GM15510 (cell line): Measurements from ENCODE around the gene MACROD2.

Experiments
- POLR2A ChIP-seq: IDR thresholded peaks from 3 replicates; pipeline ENCODE4 v1.6.1; 2011; ENCODE audit warnings: borderline replicate concordance; ENCODE audit not compliant: insufficient read length; ENCODE audit errors: extremely low read depth

The MACROD2 gene

GRCh38 chr20:14199111-14199510 is 203.8 kb downstream of the MACROD2 start:
- TF ChIP-seq POLR2A: no peak

GRCh38 chr20:14203657-14204056 is 208.3 kb downstream of the MACROD2 start:
- no peak for TF ChIP-seq POLR2A

DNA sequence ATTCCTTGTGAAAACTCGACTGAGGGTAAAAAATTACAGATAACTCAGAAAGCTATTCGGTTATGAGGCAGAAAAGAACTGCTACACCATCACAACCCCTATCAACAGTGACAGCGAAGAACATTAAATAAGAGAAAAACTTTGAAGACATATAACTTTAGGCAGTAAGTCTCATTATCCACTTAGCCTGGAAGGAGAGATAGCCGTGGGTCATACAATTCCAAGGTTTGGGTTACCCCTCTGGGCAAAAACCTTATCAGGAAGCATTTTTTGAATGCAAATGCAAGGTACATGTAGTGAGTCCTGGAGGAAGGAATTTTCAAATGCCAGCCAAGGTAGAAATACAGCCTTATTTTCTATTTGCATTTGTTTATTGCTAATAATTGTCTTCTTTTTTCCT is 212.3 kb downstream of the MACROD2 start:
- no peak for TF ChIP-seq POLR2A

GRCh38 chr20:14208956-14209355 is 213.6 kb downstream of the MACROD2 start:
- TF ChIP-seq POLR2A: no peak

GRCh38 chr20:14210146-14210545 is 214.8 kb downstream of the MACROD2 start:
- TF ChIP-seq POLR2A: no peak

DNA sequence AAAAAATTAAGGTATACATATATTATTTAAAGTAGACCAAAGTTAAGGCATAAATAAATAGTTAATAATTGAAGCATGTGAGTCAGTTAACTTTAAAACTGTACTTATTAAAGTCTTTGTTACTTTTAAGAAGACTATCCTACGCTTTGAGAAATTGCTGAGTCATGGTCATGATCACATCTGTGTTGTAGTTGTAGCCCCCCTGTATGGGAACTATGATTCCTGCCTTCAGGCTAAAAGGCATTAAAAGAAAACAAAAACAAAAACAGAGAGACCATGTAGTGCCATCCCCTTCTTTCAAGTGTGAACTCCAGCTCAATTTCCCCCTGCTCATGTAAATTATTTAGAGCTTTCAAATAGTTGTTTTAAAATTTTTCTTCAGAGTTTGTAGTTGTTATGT is 218.7 kb downstream of the MACROD2 start:
- TF ChIP-seq POLR2A: no peak

- no peak for TF ChIP-seq POLR2A
These were observed 224.6 kb downstream of the MACROD2 start for GRCh38 chr20:14219801-14220461.

GRCh38 chr20:14220986-14221385 is 225.7 kb downstream of the MACROD2 start:
- TF ChIP-seq POLR2A: no peak

GRCh38 chr20:14223806-14224205 is 228.5 kb downstream of the MACROD2 start:
- TF ChIP-seq POLR2A: no peak

GRCh38 chr20:14232650-14233049 is 237.3 kb downstream of the MACROD2 start:
- no peak for TF ChIP-seq POLR2A

DNA sequence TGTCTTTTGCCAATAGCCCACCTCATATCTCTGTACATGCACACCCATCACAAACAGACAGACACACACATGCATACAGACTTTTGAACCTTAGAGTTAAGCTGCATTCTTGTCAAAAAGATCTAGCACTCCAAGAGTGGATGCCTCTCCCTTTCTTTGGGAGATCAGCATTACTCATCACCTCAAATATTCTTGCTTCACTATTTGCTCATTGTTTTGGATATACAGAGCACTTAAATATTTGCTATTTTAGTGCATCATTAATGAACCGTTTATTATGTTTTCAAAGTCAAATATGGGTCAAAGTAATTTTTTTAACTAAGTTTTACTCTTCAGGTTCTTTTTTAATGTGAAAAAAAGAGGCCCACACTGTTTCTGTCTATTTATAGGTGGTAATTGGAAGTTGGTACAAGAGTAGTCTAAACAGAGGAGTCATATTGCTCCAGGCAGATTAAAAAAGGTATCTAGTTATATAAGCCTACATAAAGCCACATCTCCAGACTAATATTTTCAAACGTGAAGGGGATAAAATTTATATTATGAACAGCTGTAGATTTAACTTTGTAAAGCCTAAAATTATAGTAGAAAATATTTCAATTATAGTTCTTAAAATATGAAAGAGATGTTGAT is 239.5 kb downstream of the MACROD2 start:
- no peak for TF ChIP-seq POLR2A

DNA sequence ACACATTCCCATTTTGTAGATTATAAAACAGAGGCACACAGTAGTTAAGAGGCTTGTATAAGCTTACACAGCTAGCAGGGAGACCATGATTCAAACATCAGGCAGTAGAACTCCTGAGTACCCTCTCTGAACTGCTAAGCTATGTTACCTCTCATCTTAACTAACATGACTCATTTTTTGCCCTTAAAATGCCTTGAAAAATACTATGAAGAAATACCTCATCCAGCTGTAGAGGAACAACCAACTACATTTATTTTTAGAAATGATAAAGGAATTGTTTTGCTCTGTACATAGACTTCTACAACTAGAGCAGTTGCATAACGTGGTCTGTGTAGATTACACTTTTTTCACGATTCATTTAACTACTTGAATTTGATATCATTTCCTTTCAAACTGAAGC is 240.0 kb downstream of the MACROD2 start:
- TF ChIP-seq POLR2A: no peak

GRCh38 chr20:14245368-14245970 is 250.2 kb downstream of the MACROD2 start:
- TF ChIP-seq POLR2A: no peak

- TF ChIP-seq POLR2A: no peak
These were observed 264.4 kb downstream of the MACROD2 start for GRCh38 chr20:14259689-14260088.

DNA sequence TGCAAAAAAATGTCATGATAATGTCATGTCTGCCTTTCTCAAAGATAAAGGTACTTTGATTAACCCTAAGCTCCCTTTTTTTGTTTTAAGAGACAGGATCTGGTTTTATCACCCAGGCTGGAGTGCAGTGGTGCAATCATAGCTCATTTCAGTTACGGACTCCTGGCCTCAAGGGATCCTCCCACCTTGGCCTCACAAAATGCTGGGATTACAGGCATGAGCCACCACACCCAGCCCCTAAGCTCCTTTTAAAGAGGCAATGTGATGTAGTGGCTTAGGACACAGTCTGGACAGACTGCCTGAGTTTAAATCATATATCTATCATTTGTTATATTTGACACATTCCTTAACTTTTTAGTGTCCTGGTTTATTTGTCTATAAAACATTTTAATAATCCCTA is 265.1 kb downstream of the MACROD2 start:
- no peak for TF ChIP-seq POLR2A

DNA sequence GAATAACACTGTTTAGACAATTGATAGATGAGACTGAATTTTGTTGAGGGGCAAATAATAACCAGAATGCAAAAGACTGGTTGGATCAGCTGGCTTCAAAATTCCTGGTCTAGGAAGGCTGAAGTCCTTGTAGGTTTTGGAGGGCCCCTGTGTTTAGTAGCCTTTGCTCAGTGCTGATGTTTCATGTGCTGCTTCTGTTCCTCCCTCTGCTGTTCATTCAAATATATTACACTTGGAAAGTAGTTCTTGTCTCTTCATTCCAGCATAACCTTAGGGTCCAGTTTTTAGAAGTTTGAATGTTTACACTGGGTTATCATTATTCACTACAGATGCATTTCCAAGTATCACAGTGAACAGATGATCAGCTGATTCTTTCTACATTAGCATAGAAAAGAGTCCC is 269.6 kb downstream of the MACROD2 start:
- no peak for TF ChIP-seq POLR2A
